HG03159 (cell line): ENCODE measurements around the gene ERGIC1.
"Not testable (repeated sequence)": the region's sequence is repeated elsewhere in the genome, so short reads cannot be mapped to it uniquely, and the experiment has no call there.

ENCODE experiments used
- ATAC-seq: cut with Tn5 transposase; IDR thresholded peaks from one replicate; pipeline ENCODE4 v1.9.1; 2021; ENCODE audit warnings: mild to moderate bottlenecking, moderate library complexity; ENCODE audit not compliant: unreplicated experiment

Gene ERGIC1

GRCh38 chr5:172862165-172862801 lies 28.2 kb downstream of the ERGIC1 start:
- ATAC-seq: no peak

GRCh38 chr5:172864171-172864570 lies 30.1 kb downstream of the ERGIC1 start:
- ATAC-seq: not testable (repeated sequence)

DNA sequence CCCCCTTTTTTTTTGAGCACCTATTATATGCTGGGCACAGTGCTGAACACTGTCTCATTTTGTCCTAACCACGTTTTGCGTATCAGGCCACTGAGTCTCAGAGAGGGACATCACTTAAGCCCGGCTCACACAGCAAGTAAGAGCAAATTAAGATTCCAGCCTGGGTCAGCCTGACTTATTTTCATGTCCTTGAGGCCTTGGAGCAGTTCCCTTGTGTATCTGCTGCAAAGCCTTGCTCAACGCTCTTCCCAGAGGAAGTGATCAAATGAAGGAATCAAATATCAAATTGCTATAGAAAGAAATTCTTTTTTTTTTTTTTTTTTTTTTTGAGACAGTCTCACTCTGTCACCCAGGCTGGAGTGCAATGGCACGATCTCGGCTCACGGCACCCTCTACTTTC lies 30.7 kb downstream of the ERGIC1 start:
- ATAC-seq: no peak

DNA sequence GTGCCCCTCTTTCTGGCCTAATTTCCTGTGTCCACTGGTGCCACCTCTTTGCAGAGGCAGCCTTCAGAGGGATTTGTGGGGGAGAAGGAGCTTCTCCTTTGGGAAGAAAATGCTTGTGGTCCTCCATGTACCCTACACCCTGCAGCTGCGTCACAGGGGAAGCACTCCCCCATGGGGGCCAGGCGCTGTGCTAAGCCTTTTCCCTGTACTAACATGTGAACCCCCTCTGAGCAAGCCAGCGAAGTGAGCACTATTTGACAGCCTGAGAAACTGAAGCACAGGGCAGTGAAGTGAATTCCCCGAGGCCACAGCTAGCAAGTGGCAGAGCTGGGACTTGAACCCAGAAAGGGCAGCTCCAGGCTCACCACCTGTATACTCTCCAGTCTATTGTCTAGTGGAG lies 32.3 kb downstream of the ERGIC1 start:
- no peak for ATAC-seq

GRCh38 chr5:172866802-172867748 lies 33.0 kb downstream of the ERGIC1 start:
- no peak for ATAC-seq

- ATAC-seq: no peak
Measured at GRCh38 chr5:172867761-172868435, 33.8 kb downstream of the ERGIC1 start.

DNA sequence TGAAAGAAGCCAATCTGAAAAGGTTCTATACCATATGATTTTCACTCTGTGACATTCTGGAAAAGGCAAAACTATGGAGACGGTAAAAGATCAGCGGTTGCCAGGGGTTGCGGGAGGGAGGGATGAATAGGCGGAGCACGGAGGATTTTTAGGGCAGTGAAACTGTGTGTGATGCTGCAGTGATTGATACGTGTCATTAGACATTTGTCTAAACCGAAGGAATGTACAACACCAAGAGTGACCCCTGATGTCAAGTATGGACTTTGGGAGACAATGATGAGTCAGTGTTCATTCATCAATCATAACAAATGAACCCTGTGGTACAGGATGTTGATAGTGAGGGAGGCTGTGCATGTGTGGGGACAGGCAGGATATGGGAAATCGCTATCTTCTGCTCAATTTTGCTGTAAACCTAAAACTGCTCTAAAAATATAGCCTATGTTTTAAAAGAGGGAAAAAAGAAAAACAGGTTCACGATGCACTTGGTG lies 34.4 kb downstream of the ERGIC1 start:
- ATAC-seq: no peak

GRCh38 chr5:172868924-172869591 lies 35.0 kb downstream of the ERGIC1 start:
- no peak for ATAC-seq

DNA sequence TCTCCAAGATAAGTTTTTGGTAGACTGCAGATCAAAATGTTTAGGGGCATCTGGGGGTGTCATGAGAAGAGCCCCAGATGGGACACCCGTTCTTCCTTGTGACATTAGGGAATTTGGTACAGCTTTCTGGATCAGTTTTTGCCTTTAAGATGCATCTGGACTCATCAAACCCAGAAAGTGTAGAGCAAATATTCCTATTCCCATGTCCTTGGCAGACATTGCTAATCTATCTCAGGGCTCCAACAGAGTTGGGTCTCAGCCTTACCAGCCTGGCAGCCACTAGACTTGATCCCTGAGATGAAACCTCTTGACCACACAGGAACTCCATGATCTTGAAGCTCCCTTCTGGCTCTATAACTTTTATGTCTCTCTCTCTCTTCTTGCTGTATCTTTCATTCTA lies 35.6 kb downstream of the ERGIC1 start:
- ATAC-seq: no peak

GRCh38 chr5:172870291-172870714 lies 36.3 kb downstream of the ERGIC1 start:
- ATAC-seq: no peak

- ATAC-seq: no peak
Measured at GRCh38 chr5:172870715-172871461, 36.8 kb downstream of the ERGIC1 start.

- ATAC-seq: no peak
Measured at GRCh38 chr5:172871536-172871935, 37.5 kb downstream of the ERGIC1 start.

- ATAC-seq: no peak
Measured at GRCh38 chr5:172871982-172872381, 37.9 kb downstream of the ERGIC1 start.

DNA sequence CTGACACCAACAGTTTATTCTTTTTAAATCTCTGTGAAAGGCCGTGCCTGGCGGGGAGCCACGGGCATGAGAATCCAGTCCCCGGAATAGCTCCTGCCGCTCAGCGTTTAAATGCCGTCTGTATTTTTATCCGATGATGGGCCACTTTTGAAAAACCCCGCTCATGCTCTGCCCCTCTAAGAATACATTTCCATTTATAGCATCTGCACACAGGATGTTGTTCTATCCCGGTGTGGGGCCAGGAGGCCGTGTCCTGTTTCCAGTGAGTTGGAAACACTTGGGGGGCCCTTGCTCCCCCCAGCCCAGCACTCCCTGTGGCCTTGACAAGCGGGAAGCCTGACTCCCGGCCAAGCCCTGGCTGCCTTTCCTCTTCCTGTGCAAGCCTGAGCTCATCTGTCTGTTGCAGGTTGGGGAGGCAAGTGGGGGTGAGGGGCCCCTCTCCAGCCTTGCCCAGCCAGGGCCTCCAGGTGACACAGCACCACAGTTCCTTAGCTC lies 39.0 kb downstream of the ERGIC1 start:
- ATAC-seq: no peak

DNA sequence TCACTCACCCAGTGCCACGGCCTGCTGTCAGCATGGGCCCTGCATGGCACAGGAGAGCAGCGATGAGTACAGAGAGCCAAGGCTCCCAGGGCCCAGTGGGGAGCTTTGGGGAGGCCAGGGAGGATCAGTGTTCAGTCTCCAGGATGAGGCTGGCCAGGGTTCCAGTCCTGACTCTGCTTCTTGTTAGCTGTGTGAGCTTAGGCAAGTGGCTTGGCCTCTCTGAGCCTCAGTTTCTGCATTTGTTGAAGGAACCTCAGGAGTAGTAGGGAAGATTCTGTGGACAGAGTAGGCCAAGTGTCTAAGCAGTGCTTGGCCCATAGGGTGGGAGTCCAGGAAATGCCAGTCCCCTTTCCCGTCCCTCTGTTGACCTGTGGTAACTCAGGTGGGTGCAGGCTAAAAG lies 39.5 kb downstream of the ERGIC1 start:
- ATAC-seq: no peak

GRCh38 chr5:172874647-172875504 lies 40.8 kb downstream of the ERGIC1 start:
- ATAC-seq: no peak

DNA sequence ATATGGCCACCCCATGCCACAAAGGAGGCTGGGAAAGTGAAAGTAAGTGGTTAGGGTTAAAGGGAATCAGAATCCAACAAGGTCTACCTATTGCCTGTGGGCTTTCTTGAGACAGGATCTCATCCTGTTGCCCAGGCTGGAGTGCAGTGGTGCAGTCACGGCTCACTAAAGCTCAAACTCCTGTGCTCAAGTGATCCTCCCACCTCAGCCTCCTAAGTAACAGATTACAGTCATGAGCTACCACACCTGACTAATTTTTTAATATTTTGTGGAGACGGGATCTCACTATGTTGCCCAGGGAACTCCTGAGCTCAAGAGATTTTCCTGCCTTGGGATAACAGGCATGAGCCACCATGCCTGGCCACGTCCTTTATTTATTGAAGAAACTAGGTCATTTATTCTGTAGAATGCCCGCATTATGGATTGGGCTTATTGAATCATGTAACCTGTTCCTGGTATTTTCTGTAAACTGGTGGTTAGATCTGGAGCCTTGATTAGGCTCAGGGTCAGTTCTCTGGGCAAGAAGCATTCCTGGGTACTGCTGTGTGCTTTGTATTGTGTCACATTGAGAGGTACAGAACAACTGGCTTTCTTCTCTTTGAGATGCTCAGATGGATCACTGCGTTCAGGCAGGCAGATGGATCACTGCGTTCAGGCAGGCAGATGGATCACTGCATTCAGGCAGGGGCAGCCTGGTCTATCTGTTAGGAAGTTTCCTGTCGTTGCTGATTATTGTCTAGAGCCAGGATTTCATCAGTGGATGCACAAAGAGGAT lies 41.6 kb downstream of the ERGIC1 start:
- ATAC-seq: no peak

DNA sequence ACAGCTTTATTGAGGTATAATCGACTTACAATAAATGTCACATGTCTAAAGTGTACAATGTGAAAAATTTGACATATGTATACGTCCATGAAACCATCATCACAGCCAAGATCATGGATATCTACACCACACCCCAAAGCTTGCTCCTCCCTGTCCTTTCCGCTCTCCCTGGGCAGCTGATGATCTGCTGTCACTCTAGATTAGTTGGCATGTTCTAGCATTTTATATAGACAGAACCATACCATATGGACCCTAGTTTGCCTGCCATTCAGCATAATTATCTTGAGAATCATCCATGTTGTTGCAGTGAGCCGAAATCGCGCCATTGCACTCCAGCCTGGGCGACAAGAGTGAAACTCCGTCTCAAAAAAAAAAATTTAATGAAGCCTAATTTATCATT lies 42.5 kb downstream of the ERGIC1 start:
- no peak for ATAC-seq
